IPS DF 4.7 (cell line): ENCODE measurements around the gene CSF3R.

Source experiments
- DNase-seq: peaks from one replicate; pipeline ENCODE4 v3.0.0-alpha.2; 2013; ENCODE audit warnings: low spot score; ENCODE audit errors: extremely low read depth

Gene CSF3R

DNA sequence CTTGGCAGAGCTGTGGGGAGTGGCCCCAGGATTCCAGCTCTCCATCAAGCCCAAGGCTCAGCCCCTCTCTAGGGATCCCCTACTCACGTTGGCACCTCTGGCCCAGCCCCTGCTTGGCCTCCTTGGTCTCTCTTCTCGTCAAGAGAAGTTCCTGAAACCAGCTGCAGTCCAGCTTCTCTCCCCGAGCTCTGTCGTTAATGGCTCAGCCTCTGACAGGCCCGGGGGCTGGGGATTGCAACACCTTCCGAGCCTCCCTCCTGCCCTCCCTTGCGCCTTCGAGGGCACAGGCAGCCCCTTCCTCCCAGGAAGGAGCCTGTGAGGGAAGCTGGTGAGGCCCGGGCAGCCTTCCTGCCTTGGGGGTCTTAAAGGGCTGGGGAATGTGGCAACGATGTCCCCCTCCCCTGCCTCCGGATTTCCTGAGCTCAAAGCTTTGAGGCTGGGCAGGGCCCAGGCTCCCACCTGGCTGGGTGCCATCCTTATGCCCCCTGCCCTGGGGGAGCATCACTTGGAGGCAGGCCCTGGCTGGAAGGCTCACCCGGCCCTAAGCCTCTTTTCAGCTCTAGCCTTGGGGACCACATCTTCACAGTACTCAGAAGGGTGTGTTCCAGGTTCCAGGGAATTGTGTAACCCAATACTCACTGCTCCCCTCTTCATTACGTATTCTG, at the start of gene CSF3R:
Gene CSF3R, minus strand, starts transcription at position 190 of the 665 bp plus-strand sequence. CDS start 3,417 bp downstream, outside the sequence.
- DNase-seq, result no peak

DNA sequence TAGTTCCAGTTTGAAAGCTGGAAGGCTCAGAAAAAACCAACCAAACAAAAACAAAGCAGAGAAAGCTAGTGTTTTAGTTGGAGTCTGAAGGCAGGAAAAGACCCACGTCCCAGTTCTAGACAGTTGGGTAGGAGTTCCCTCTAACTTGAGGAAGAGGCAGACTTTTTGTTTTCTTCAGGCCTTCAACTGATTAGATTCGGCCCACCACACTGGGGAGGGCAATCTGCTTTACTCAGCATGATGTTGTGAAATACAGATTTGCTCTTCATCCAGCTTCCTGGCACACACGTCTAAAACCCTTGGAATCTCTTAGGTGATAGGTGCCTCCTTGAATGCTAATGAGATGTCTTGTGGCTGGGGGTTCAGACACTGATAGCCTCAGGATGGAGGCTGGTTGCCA, 49.1 kb upstream of the CSF3R start:
- no peak for DNase-seq

- no peak for DNase-seq
These were observed 48.1 kb upstream of the CSF3R start for GRCh38 chr1:36530791-36531190.

GRCh38 chr1:36530261-36530660, 47.5 kb upstream of the CSF3R start:
- DNase-seq, result no peak

- no peak for DNase-seq
These were observed 47.1 kb upstream of the CSF3R start for GRCh38 chr1:36529769-36530260.

- DNase-seq, result no peak
These were observed 45.9 kb upstream of the CSF3R start for GRCh38 chr1:36528361-36529349.

DNA sequence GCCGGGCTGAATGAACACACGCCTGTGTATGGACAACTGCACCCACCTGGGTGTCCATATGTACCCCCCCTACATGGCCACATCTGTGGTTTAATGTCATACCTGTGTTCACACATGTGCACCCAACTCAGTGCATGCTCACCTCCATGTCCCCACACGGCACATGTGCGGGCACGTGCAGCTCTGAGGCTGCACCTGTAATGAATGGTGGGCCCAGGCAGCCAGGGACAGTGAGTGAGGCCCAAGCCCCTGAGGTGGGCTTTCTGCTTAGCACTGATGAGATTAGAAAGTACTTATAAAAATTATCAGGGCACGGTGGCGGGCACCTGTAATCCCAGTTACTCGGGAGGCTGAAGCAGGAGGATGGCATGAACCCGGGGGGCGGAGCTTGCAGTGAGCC, 42.5 kb upstream of the CSF3R start:
- no peak for DNase-seq

GRCh38 chr1:36524359-36525062, 41.8 kb upstream of the CSF3R start:
- DNase-seq, result no peak

- peak; percentile 25 for DNase-seq
These were observed 41.1 kb upstream of the CSF3R start for GRCh38 chr1:36523850-36524249.

GRCh38 chr1:36523230-36523495, 40.5 kb upstream of the CSF3R start:
- no peak for DNase-seq

GRCh38 chr1:36522461-36523229, 39.9 kb upstream of the CSF3R start:
- no peak for DNase-seq

DNA sequence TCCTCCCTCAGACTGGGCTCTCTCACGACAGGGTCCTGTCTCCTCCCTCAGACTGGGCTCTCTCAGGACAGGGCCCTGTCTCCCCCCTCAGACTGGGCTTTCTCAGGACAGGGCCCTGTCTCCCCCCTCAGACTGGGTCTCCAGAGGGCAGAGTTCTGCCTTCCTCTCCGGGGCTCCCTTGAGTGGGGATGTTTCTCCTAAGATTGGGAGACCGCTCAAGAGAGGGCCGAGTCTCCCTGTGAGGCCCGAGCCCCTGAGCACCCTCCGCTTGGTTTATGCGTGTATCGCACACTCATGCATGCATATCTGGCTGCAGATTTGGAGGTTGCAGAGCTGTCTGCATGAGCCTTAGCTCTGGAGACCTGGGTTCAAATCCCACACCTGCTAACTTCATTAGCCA, 39.3 kb upstream of the CSF3R start:
- DNase-seq, result no peak

DNA sequence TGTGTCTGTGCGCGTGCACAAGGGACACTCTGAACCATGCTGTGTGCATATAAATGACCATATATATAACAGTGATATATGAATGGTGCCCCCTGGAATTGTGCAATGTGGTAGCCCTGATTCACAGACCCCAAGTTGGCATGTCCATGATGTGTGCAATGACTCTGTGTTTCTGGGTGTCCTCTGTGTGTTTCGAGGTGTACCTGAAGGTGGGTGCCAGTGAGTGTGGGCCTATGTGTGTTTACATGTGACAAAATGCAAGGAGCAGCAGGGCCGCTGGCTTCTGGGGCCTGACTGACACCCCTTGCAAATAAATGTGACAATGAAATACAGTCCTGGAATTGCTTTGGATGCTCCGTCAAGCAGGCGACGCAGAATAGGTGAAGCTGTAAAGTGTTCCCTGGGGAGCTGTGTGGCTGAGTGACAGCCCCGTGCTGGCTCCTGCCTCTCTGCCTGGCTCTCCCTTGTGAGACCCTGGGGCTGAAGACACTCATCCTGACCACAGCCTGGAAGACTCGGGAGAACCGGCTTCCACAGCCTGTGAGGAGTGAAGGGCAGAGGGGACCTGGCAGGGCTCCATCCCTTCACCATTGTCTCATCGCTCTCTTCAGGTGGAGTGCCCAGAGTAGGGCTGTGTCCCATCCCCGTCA, 38.2 kb upstream of the CSF3R start:
- no peak for DNase-seq

DNA sequence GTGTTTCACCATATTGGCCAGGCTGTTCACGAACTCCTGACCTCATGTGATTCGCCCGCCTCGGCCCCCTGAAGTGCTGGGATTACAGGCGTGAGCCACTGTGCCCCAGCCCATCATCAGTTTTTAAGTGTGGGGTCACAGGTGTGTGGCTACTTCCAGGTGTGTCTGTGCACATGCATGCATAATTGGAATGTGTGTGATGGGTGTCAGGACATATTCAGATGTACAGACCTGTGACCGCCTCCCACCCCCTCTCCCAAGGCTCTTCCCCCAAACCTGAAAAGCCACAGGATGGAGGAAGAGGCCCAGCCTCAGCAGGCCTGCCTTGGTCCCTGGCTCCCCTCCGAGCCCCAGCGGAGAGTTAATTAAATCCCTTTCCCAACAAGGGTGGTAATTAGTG, 37.3 kb upstream of the CSF3R start:
- DNase-seq, result no peak

GRCh38 chr1:36517011-36517771, 34.5 kb upstream of the CSF3R start:
- no peak for DNase-seq

- DNase-seq, result peak; percentile 30
These were observed 33.8 kb upstream of the CSF3R start for GRCh38 chr1:36516372-36517010.

DNA sequence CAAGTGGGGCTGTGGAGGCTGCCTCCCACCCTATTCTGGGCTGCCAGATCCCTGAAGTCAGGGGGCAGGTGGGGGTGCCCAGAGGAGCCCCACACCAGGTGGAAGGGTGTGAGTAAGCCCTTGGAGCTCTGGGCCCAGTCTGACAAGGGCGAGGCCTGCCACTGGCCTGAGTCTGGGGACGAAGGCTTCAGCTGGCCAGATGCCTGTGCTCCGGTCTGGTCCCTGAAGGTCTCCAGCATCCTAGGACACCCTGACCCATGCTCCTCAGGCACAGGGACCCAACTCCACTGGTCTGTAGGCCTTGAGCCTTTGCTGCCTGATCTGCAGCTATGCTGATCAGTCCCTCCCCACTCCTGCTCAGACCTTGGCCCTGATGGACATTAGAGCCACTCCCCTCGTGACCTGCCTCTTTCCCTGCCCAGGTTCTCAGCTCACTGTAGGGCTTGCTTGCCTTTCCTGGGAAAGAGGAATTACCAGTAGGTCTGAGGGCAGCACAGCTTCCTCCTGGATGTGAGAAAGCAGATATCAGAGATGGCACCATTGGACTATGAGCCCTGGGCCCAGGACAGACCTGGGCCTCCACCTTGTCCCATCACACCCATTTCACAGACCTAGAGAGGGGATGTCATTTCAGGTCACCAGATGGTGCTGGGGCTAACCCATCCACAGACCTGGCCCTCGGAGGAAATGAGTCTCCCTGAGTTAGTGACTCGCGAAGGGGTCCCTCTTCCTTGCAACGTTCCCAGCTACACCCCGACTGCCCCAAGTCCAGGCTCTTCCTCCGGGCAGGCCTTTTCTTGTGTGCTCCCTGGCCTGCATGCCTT, 32.8 kb upstream of the CSF3R start:
- no peak for DNase-seq

DNA sequence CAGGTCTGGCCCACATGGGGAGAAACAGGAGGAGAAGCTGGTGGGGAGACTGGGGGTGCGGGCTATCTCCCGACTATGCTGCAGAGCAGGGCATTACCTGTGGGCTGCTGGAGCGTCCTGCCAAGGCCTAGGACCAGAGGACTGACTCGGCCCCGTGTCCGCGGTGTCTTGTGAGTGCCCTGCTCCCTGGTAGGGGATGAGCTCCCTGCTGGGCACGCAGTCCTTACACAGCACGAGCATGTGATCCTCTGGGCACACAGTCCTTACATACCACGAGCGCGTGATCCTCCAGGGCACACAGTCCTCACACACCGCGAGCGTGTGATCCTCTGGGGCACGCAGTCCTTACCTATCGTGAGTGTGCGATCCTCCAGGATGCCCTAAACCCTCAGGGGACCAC, 31.8 kb upstream of the CSF3R start:
- no peak for DNase-seq
